CD4-positive, alpha-beta T cell treated with Interleukin-12 subunit alpha and Interleukin-12 subunit beta, for 1 hour (primary cell): Measurements from ENCODE around the gene FZR1.
"Not testable (repeated sequence)": the region's sequence is repeated elsewhere in the genome, so short reads cannot be mapped to it uniquely, and the experiment has no call there.

Experiments used
- DNase-seq: peaks from one replicate; pipeline ENCODE4 v3.0.0-alpha.2; 2020

Gene FZR1

DNA sequence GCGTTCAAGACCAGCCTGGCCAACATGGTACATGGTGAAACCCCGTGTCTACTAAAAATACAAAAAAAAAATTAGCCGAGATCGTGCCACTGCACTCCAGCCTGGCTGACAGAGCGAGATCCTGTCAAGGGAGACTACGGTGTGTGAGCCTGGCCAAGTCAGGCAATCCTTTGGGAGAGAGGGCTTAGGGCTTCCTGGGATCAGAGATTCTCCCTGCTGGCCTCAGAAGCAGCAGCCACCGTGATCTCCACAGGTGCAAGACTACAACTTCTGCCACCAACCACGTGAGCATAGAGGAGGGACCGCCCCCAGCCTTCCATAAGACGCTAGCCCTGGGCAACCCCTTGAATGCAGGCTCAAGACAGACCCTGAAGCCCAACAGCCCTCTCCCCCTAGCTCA lies 43.7 kb downstream of the FZR1 start:
- no peak for DNase-seq

DNA sequence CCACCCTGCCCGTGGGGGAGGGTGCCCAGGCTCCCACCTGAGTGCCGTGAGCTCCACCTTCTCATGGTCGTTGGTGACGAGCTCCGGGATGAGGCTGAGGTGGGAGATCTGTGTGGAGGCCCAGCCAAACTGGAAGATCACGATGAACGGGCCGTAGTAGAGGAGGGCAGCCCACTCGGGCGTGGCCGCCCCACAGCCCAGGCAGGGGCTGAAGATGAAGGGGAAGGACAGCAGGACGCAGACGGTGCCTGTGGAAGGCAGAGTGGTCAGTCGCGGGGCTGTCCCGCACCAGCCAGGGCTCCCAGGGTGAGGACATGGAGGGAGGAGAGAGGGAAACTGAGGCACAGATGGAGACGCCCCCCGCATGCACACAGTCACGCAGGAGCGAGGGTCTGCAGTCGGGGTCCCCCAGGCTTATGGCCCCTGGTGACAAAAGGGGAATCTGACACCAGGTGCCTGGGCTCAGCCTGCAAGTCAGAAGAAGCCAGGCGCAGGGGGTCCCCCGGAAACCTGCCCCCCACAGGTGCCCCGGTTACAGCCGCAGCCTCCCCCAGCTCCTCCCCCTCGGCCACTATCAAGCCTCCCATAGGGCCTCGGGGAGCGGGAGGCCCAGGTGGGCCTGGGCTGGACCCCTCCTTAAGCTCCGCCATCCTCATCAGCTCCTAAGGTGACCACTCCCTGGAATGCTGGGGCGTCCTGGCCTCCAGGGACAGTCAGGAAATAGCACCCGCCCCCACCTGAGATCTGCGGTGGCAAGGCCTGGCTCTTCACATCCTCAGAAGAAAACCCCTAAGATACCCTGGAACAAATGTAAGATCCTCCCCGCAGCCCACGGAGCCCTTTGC lies 45.1 kb downstream of the FZR1 start:
- no peak for DNase-seq

DNA sequence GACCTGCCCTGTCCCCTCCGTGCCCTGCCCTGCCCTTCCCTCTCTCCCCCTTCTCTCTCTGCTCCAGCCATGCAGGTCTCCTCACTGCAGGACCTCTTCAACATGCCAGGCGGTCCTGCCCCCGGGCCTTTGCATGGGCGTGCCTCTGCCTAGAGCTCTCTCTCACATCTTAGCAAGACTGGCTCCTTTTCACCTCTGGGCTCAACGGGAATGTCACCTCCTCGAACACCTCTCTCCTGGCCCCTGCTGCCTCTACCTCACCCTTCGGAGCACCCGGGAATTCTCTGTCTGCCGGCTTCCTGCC lies 45.6 kb downstream of the FZR1 start:
- no peak for DNase-seq

DNA sequence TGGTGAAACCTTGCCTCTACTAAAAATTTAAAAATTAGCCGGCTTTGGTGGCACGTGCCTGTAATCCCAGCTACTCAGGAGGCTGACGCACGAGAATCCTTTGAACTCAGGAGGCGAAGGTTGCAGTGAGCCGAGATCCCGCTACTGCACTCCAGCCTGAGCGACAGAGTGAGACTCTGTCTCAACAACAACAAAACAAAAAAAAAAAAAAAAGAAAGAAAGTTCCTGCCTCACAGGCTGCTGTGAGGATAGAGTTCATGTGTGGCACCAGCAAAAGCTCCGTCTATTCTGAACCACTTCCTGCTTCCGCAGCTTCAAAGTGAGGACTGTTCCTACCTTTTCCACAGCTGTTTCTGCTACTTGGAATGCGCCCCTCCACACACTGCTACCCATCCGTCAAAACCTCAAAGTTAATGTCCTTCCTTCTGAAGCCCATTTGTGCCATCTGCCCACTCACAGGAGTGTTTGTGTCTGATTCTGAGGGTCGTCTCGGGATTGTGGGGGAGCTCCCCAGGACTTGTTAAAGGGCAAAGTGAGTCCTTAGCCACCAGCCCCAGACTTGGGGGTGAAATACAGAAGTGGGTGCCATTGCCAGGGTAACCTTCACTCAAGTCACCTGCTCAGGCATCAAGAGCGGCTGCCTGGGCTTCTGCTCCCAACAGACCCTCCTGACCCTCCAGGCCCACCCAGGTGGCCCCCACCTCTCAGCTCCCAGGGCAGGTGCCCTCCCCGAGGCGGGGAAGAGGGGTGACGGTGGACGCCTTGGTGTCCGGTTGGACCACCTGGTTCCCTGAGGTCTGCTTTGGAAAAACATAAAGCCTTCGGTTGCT lies 48.4 kb downstream of the FZR1 start:
- peak; percentile 70 for DNase-seq

DNA sequence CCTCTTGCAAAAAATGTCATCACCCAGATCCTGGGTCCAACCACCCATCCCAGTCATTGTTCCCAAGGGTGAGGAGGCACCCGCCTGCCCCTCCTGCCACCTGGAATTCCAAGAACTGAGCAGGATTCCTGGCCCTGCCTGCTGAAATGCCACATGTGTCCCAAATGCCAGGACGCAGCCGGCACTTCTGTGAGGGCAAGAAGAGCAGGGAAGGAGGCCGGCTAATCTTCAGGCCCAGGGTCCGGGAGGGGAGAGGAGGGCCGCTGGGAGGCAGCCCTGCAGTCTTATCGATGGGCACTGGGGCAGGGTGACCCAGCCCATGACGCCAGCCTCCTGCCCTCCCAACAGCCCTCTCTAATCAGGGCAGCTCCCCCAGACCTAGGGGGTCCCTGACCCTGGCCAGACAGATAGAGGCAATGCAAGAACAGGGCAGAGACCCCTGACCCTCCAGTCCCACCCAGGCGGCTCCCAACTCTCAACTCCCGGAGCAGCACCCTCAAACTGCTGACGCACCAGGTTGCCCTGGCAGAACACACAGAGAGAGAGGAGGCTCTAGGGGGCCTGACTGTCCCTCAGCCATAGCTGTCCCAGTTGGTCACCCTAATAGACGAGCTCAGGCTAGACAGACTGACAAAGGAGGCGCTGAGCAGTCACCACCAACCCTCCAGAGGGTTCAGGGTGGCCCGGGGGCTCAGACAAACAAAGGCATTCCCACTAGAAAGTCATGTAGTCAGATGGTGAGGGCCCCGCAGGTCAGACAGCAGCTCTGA lies 49.7 kb downstream of the FZR1 start:
- no peak for DNase-seq

DNA sequence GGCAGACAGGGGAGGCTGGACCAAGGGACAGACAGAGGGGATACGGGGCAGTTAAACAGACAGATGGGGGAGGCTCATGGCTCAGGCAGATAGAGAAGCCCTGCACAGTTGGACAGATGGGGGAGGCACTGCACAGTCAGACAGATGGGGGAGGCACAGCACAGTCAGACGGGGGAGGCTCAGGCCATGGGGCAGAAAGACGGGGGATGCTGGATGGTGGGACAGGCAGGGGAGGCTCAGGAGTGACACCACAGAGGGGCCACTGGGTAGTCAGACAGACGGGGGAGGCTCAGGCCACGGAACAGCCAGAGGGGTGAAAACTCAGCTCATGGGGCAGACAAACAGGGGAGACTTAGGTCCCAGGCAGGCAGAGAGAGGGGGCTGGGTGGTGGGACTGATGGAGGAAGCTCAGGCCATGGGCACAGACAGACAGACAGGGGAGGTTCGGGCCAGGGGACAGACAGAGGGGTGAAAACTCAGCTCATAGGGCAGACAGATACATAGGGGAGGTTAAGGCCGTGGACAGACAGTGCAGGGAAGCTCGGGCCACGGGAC lies 50.4 kb downstream of the FZR1 start:
- no peak for DNase-seq

DNA sequence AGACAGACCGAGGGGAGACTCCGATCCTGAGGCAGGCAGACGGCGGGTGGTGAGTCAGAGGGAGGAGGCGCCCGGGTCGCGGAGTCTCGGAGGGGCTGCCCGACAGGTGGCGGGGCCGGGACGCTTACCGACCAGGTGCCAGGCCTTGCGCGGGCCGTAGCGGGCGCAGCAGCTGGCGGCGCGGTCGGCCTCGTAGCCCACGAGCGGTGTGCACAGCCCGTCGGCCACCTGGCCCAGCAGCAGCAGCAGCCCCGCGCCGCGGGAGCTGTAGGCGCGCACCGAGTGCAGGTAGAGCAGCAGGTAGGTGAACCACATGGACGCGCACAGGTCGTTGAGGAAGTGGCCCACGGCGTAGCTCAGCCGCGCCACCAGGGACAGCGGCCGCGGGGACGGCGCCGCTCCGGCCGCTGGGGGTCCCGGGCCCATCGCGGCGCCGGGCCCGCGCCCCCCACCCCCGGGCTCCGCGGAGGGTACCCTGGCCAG lies 50.9 kb downstream of the FZR1 start:
- peak; percentile 58 for DNase-seq

DNA sequence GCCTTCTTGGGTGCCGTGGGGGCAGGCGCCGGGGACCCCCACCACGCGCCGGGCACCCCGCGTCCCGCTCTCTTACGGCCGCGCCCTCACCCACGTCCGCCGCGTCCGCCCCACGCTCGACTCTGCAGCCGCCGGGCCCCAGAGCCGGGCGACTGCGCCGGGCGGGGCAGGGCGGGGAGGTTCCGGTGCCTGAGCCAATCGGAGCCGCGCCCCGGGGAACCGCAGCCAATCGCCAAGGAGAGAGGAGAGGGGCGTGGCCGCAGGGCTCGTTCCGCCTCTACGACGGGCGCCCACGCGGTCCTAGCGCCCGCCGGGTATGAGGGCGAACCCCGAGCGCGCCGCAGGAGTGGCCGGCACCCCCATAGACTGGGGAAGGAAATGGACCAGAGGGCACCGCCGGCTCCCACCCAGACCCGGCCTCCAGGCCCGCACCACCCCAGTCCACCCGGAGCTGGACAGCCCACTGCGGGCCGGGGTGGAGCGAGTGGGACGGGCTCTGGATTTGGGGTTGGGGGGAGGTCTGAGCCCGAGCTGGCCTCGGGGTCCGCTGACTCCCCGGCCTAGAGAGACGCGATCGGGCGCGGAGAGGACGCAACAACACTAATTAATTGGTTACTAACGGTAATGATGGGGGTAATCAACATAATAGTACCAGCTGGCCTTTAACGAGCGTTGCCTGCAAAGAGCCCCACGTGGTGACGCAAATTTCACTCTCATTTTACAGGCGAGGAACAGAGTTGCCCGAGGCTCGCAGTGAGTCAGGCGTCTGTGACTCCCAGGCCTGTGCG lies 51.5 kb downstream of the FZR1 start, which contains the start of gene MFSD12:
TSS of gene MFSD12 (minus strand) at position 126 of the 788 bp plus-strand sequence. CDS start 183 bp downstream, outside the sequence.
- DNase-seq = peak; percentile 96

DNA sequence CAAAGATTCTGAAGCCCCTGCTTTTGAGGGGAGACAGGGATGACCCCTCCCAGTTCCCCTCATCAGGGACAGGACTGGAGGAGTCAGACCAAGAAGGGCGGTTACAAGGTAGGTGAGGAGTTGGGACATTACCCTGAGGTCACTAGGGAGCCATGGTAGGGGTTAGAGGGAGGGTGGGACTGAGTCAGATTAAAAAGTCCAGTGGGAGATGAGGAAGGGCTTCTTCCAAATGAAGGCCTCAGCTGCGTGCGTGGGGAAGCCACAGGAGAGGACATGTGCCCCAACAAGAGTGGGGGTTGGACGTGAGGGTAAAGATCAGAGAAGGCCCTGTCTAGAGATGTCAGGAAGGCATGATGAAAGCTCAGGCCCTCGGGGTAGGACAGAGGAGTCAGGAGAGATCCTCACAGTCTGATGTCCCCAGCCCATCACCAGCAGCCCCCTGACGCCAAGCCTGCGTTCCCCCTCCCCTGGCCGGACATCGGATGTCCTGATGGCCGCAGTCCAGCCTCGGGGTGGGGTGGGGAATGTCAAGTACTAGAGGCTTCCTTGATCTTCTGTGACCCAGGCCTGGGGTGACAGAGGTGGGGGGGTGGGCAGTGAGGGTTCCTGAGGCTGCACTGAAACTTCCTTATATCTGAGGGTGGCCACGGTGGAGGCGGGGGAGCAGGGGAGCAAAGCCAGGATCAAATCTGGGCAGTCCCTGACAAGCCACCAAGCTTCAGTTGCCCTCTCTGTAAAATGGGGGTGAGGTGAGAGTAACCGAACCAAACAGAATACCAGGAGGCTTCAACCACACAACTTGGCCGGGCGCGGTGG lies 57.8 kb downstream of the FZR1 start:
- DNase-seq = no peak

DNA sequence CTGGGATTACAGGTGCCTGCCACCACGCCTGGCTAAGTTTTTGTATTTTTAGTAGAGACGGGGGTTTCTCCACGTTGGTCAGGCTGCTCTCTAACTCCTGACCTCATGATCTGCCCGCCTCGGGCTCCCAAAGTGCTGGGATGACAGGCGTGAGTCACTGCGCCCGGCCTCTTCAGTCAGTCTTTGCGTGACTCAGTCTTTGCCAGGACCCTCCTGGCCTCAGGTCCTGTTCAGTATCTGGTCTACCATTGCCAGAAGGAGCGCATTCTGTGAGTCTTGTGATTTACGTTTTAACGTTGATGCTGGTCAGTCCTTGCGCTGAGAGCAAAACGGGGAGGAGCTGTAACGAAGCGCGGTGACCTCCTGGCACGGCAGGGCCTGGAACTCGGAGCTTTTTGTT lies 59.0 kb downstream of the FZR1 start:
- DNase-seq = no peak

DNA sequence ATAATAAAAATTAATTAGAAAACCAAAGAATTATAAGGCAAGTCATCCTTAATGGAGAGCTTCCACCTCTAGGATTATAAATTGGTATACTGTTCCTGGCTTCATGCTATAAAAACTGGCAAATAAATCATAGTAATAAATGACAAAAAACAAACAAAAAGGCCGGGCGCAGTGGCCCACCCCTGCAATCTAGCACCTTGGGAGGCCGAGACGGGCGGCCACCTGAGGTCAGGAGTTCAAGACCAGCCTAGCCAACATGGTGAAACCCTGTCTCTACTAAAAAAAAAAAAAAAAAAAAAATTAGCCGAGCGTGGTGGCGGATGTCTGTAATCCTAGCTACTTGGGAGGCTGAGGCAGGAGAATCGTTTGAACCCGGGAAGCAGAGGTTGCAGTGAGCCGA lies 63.9 kb downstream of the FZR1 start:
- DNase-seq = not testable (repeated sequence)

DNA sequence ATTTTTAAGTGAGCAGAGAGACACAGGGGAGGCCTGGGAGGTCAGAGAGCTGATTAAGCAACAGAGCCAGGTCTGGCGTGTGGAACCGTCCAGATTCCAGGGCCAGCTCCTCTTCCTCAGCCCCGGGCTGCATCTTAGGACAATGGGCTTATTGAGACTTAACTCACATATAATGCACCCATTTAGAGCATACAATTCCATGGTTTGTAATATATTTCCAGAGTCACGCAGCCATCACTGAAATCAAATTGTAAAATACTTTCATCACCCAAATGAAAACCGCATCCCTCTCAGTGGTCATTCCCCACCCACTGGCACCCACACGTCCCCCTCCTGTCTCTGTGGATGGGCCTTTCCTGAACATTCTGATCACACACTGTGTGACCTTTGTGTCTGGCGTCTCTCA lies 64.5 kb downstream of the FZR1 start:
- DNase-seq = no peak

DNA sequence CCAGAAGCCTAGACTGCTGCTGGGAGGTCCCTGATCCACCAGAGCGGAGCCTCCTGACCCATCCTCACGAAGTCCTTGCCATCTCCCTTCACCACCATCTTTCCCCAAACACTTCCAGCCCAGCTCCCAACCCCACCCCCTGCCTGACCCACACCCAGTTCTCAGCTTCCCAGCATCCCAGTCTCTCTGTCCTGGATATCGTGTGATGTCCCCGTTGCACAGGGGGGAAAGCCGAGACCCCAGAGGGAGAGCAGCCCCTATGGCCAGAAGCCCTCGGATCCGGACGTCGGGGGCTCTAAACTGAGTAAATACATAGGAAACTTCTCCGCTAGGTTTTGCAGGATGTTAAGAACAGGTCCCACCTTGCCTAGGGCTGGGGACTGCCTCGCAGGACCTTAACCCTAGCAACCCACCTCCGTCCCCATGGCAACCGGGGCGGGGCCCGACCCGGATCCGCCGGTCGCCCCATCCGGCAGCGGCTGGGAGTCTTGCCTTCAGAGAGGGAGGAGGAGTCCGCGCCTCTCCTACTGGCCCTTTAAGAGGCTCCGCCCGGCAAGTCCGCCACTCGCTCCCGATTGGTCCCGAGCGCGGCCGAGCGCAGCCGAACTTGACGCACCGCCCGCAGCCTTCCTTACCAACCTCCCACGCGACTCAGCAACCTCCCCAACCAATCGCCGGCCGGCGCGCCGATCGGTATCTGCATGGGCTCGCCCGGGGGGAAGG lies 66.2 kb downstream of the FZR1 start:
- peak; percentile 100 for DNase-seq

DNA sequence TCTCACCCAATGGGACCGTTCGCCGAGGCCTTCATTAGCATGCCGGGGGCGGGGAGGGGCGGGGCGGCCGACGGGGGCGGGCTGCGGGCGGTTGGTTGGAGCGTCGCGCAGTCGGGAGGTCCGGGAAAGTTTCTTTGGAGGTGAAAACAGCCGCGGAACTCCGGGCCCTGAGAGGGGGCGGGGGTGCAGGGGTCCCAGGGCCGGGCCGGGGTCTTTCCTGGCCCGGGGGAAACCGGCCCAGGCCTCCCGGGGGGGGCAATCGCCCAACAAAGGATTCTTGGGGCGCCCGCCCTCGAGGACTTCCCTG lies 66.7 kb downstream of the FZR1 start, which contains the start of gene HMG20B:
TSS of gene HMG20B (plus strand) at position 90 of the 307 bp plus-strand sequence. CDS start 366 bp downstream, outside the sequence.
- DNase-seq = no peak

DNA sequence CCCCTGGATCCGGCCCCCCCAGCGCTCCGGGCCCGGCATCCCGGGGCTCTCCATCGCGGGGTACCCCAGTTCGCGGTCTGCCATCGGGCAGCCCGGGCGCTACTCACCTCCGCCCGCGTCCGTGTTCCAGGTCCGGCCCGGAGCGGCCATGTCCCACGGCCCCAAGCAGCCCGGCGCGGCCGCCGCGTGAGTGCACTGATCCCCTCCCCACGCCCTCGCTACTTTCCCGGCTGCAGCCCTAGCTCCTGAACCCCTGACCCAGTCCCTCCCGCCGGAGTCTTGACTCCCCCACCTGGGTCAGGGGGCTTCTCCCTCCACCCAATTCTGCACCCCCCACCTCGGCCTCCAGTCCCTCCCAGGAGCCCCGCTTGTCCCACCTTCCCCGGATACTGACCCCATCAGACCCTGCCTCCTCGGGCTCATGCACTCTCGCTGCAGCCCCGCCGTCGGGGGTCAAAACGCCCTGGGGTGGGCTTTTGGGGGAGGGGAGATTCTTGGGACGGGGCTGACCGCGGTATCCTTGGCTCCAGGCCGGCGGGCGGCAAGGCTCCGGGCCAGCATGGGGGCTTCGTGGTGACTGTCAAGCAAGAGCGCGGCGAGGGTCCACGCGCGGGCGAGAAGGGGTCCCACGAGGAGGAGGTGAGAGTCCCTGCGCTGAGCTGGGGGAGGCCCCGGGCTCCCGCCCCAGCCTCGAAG lies 67.2 kb downstream of the FZR1 start:
- DNase-seq = no peak

DNA sequence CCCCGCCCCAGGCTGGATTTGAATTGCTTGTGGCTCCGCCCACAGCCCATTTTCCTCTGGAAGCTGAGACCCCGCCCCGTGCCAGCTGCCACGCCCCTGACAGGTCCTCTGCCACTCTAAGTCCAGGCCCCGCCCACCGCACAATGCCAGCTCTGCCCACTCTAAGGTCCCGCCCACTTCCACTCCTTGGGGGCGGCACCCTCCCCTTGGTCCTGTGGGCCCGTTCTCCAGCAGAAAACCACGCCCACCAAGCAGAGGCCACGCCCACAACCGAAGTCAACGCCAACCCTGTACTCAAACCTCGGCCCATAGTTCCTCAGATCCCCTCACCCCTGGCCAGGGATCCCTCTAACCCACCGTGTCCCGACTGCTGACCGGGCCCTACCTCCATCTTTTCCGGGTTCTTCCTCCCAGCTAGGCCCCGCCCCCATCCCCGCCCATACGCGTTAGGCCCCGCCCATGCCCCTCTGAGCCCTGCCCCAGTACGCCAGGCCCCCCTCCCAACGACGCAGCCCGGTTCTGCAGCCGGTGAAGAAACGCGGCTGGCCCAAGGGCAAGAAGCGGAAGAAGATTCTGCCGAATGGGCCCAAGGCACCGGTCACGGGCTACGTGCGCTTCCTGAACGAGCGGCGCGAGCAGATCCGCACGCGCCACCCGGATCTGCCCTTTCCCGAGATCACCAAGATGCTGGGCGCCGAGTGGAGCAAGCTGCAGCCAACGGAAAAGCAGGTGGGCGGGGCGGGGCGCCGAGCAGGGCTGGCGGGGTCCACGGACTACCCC lies 67.9 kb downstream of the FZR1 start:
- peak; percentile 88 for DNase-seq

DNA sequence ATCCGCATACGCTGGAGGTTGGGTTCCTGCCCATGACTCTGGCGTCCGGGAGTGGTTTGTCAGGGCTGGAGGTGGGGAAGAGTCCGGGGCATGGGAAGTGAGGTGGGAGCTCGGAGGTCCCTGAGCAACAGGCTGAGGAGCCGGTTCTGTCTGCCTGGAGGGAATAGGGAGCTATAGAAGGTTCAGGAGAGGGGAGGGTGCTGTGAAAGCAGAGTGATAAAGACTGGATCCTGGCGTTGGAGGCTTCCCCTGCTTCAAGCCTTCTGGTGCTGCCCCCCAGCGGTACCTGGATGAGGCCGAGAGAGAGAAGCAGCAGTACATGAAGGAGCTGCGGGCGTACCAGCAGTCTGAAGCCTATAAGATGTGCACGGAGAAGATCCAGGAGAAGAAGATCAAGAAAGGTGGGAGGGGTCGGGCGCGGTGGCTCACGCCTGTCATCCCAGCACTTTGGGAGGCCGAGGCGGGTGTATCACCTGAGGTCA lies 69.2 kb downstream of the FZR1 start:
- DNase-seq = peak; percentile 27

DNA sequence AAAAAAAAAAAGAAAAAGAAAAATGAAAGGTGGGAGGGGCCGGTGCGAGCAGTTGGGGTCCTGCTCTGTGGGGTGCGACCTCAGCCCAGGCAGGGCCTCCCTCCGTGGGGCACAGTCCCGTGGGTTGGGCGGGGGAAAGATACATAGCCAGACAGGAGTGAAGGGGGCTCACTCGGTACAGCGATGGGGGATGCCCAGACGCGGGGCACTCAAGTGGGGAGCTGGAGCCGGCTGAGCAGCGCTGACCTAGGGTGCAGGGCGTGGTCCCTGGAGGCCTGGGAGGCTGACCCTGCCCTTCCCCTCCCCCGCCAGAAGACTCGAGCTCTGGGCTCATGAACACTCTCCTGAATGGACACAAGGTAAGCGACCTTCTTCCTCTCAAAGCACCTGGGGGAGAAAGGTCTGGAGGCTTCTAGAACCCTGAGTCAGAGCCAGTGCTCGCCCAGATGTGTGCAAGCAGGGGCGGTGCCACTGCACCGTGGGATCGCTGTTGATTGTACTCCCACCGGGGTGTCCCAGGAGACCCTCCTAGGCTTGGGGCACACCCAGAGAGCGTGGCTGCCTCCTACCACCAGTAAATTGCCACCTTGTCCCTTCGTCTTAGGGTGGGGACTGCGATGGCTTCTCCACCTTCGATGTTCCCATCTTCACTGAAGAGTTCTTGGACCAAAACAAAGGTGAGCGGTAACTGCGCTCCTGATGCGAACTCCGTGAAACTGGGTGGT lies 70.0 kb downstream of the FZR1 start:
- DNase-seq = no peak
